NCI-H2029 treated with DMSO at 0.1 percent for 48 hours (cell line): ENCODE data around the gene AFTPH.
"Not testable (repeated sequence)": the region's sequence is repeated elsewhere in the genome, so short reads cannot be mapped to it uniquely, and the experiment has no call there.

Experiments
- DNase-seq: peaks from one replicate; lab custom pipeline; 2025; lab: John Stamatoyannopoulos, UW

The AFTPH gene

GRCh38 chr2:64500549-64500948 is 23.6 kb upstream of the AFTPH start:
- no peak for DNase-seq

DNA sequence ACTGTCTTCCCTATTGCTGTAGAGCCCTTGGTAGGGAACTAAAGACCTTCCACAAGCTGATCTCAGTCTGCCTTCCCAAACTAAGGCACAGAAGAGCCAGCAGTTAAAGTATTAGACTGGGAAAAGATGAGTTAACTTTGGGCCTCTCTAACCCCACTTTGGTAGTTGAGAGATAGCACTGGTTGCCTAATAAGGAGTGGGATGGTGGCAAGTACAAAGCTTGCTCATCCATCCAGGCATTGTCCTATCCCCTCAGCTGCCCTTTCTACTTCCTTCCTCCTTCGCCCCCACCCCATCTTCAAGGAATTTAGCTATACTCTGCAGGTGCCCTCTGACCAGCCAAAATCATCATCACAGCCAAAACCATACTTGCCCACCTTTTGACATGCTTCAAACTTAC is 22.2 kb upstream of the AFTPH start:
- no peak for DNase-seq

DNA sequence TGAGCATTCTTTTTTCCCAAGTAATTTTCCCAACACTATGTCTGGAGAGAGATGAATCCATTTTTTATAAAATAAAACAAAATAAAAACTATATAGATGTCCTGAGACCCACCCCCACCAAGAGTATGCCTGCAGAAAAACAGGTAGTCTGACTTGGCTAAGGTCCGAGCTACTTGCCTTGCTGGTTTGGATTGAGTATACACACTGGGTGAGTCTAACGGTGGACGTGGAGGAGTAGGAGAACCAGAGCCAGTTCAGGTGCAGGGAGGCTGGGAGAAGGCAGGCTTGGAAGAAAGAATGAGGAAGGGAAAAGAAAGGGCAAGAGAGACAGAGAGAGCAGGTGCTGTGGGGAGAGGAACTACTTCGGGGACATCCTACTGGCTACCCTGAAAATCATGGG is 21.3 kb upstream of the AFTPH start:
- no peak for DNase-seq

GRCh38 chr2:64504774-64505720 is 19.1 kb upstream of the AFTPH start:
- no peak for DNase-seq

- no peak for DNase-seq
Observed at GRCh38 chr2:64506686-64507085, 17.4 kb upstream of the AFTPH start.

- no peak for DNase-seq
Observed at GRCh38 chr2:64514008-64514407, 10.1 kb upstream of the AFTPH start.

GRCh38 chr2:64515086-64515485 is 9.0 kb upstream of the AFTPH start:
- DNase-seq: no peak

GRCh38 chr2:64516651-64517510 is 7.2 kb upstream of the AFTPH start:
- DNase-seq: no peak

DNA sequence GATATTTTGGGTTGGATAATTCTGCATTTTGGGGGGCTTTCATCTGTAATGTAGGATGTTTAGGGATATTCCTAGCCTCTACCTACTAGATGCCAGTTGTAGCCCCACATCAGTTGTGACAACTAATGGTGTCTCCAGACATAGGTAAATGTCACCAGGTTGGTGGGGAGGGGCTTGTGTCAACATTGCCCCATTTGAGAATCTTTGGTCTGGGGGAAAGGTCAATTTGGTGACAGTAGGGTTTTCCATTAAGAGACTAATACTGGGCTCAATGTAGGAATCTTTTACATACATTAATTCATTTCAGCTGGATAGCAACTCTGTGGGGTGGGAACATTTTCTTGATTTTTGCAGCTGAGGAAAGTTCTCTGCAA is 6.6 kb upstream of the AFTPH start:
- DNase-seq: no peak

DNA sequence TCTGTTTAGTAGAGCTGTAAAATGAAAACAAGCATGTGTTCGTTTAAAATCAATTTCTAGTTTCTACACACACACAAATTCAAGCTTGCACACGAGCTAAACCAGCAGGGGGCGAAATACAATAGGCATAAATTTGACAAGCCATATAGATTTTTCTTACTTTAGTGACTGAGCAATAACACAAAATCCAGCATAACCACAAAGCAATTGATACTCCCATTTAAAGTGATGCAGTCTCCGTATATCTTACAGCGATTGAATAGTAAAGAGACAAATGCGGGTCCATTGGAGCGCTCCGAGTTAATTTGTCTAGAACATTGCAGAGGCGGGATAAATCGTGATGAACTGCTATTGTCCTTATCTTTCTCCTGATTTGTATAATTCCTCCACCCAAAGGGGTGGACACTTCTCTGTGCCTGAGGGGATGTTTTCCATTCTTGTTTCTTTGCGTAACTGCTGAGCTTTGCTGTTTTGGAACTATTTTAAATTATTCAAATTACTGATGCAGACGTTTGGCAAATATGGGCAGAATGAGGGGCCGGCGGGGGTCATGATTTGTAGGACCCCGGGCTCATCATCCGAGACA is 1.2 kb upstream of the AFTPH start:
- DNase-seq: peak; percentile 64

GRCh38 chr2:64524604-64525316 is 632 bp downstream of the AFTPH start:
- DNase-seq: no peak

DNA sequence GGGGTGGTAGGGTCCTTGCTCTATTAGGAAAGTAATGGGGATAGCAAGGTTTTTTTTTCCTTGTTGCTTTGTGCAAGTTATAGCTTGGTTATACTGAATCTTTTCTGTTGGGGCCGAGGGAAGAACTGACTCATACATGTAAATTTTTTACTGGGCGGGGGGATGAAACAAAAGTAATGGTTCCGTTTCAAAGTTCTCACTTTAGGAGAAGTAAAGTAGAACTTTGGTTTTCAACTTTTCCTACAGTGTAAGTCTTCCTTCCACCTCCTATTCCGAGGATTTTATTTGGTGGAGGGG is 1.1 kb downstream of the AFTPH start:
- no peak for DNase-seq

GRCh38 chr2:64526034-64526433 is 1.9 kb downstream of the AFTPH start:
- no peak for DNase-seq

DNA sequence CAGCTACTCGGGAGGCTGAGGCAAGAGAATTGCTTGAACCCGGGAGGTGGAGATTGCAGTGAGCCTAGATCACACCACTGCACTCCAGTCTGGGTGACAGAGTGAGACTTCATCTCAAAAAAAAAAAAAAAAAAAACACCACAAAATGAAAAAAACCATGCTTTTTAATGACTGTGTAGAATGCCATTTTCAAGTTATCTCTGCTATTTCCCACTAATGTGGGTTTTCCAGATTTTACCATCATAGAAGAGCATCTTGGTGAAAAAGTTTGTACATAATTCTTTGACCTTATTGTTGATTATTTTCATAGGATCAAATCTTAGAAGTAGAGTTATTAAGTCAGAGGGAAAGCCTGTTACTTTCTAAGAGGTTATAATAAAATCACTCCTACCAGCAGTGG is 6.8 kb downstream of the AFTPH start:
- DNase-seq: not testable (repeated sequence)

- DNase-seq: no peak
Observed at GRCh38 chr2:64532030-64532429, 7.9 kb downstream of the AFTPH start.

- no peak for DNase-seq
Observed at GRCh38 chr2:64533882-64534281, 9.8 kb downstream of the AFTPH start.

DNA sequence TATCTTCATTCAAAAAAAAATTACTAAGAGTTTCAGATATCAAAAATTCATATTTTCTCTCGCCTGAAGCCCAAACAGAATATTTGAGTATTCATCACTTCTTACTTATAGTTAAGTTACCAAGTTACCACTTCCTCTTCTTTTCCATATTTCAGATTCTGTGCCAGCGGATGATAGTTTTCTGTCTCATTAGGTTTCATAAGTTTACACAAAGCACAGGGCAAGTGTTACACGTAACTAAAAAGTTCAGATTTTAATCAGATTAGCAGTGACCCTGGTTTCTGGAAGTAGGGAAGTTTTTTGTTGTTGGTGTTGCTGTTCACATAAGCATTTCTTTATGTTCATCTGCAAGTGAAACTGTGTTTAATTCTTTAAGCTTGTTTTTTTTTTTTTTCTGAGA is 10.2 kb downstream of the AFTPH start:
- DNase-seq: no peak

GRCh38 chr2:64535024-64535423 is 10.9 kb downstream of the AFTPH start:
- no peak for DNase-seq

DNA sequence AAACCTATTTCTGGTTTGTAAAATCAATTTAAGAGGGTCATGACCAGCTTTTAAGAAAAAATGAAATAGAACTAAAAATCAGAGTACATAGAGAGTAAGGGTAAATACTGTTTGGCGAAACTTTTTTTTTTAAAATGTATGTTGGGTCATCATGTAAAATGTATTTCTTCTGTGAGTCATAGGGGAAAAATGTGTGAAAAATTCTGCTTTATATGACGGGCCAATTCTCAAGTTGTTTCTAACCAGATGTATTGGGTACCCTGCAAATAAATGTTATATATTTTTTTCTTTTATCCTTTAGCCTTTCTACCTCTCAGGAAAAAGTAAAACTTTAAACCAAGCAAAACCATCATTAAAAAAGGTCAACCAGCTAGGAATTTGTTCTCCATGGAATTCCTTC is 13.9 kb downstream of the AFTPH start:
- DNase-seq: no peak

DNA sequence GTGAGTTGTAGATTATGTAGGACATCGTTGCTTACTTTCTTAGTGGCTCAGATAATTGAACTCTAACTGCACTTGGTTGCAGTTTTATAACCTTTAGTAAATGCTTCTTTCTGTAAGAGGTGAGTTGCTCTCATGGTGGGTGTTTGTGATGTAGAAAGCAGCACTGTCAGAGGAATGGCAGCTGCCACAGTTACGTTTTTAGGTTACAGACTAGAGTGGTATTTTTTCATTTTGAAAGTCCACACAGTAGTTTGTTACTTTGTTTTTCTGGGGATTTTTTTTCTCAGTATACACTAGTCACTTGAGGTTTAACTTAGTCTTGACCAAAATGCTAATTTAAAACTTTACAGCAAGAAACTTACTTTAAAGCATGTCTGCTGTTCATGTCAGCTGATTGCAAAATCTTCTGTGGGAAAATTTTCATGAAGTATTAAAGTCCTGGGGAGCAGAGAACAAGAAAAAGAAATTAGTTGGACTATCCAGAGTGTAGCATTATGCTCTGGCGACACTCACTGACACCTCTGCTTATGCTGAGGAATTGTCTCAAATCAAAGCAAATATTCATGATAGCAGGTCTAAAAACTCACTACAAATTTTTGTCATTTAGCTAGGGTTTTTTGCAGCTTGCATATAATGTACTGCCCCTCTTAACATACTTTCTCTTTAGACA is 14.8 kb downstream of the AFTPH start:
- no peak for DNase-seq

DNA sequence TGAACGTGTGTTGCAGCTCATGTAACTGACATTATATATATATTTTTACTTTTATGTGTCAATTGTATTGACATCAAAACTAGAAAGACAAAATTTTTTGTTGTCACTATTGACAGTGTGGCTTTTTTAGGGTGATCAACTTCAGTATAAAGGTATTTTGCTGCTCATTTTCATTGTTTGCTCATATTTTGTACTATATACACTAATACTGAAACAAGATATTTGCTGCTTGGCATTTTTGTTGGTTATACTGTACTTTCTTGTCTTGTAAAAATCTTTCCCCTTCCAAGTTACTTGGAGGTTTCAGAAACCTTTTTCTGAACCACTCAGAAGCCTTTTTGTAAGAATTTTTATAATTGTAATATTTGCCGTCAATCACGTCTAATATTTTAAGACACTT is 16.5 kb downstream of the AFTPH start:
- no peak for DNase-seq

DNA sequence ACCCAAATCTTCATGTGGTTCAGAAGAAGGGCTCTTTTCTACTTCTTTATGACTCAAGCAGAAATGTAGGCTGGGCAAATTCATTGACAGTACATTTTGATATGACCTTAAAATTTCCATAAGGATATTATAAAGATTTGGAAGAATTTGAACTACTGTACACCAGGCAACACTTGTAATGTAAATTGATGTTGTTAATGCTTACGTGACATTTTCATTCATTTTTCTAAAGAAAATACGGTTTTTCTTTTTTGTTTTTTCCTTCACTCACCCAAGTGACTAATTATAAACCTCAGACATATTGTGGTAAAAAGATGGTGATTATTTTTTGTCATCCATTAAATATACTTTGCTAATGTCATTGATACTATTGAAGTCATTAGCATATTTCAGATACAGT is 17.4 kb downstream of the AFTPH start:
- no peak for DNase-seq
